MCF 10A (cell line): ENCODE data around the gene PSMD1. TPM values are rescaled to one million over a fixed set of nuclear protein-coding genes. Genes with fewer than 3 reads are reported as not detected.

Source experiments
- BruUV-seq: library from RNA; stranded (reverse); fragments of 400-500 nt; replicated peaks from 2 replicates; lab custom pipeline; 2021; lab: Mats Ljungman, UMichigan
- CTCF ChIA-PET: fragments of 300-600 bp; sonication (Branson Sonifier 250); formaldehyde crosslinking; extraction: SDS; loops from one replicate; lab custom pipeline; 2021; ENCODE audit warnings: antibody characterized with exemption, inconsistent platforms; lab: Yijun Ruan, JAX
- POLR2A ChIA-PET: fragments of 300-600, 350-650 bp; sonication (Branson Sonifier 250); formaldehyde crosslinking; extraction: SDS; loops from one replicate; lab custom pipeline; 2020; ENCODE audit warnings: antibody characterized with exemption, inconsistent platforms; lab: Yijun Ruan, JAX
- DNase-seq: peaks from one replicate; pipeline ENCODE4 v3.0.0-alpha.2; 2018; ENCODE audit not compliant: unreplicated experiment
- H3K27ac Mint-ChIP-seq: one replicate; pipeline ENCODE4 v1.8.0; 2022; ENCODE audit warnings: mild to moderate bottlenecking, low read depth, mixed read lengths; ENCODE audit not compliant: unreplicated experiment
- H3K27me3 Mint-ChIP-seq: one replicate; pipeline ENCODE4 v1.8.0; 2022; ENCODE audit warnings: mixed read lengths; ENCODE audit not compliant: insufficient read depth, unreplicated experiment
- H3K36me3 Mint-ChIP-seq: one replicate; pipeline ENCODE4 v1.8.0; 2022; ENCODE audit warnings: mild to moderate bottlenecking, moderate library complexity, mixed read lengths; ENCODE audit not compliant: insufficient read depth, unreplicated experiment
- H3K4me1 Mint-ChIP-seq: one replicate; pipeline ENCODE4 v1.8.0; 2022; ENCODE audit warnings: mixed read lengths; ENCODE audit not compliant: insufficient read depth, unreplicated experiment
- H3K4me3 Mint-ChIP-seq: one replicate; pipeline ENCODE4 v1.8.0; 2022; ENCODE audit warnings: mild to moderate bottlenecking, moderate library complexity, mixed read lengths; ENCODE audit not compliant: unreplicated experiment
- H3K9me3 Mint-ChIP-seq: one replicate; pipeline ENCODE4 v1.8.0; 2022; ENCODE audit warnings: mixed read lengths; ENCODE audit not compliant: unreplicated experiment
- intact Hi-C: fragments of 100-400 bp; cut with micrococcal nuclease; formaldehyde crosslinking; loops from 2 replicates; pipeline ENCODE4 v1.14.1; 2022
- total RNA-seq: library from RNA; stranded (reverse); gene quantifications from 2 replicates; pipeline ENCODE4 v1.2.3, GENCODE V29; 2022
- TF ChIP-seq, protein P1 (sequence below): fragments of 200-600 bp; IDR thresholded peaks from one replicate; pipeline ENCODE4 v1.8.0; 2022; ENCODE audit warnings: antibody characterized with exemption, mild to moderate bottlenecking; ENCODE audit not compliant: unreplicated experiment

PSMD1 gene
- total RNA-seq, 1 experiment from 2014 or later = 88.5 TPM

DNA sequence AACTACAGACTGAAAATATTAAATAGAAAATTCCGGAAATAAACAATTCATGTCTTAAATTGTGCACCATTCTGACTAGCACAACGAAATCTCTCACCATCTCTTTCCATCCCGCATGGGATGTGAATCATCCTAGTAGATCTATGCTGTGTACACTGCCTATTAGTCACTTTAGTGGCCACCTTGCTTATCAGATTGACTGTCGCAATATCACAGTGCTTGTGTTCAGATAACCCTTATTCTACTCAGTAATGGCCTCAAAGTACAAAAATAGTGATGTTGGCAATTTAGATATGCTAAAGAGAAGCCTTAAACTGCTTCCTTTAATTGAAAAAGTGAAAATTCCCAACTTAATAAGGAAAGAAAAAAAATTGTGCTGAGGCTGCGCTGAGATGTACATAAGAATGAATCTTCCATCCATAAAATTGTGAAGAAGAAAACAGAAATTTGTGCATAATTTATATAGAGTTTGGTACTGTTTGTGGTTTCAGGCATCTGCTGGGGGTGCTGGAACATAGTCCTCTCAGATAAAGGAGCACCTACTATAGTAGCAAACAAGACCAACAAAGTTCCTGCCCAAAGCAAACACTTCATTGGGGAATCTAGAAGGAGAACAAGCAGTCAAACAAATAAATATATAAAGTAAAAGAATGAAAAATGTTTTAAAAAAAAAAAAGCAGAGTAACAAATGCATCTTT is 12.0 kb downstream of the PSMD1 start:
- TF ChIP-seq, protein P1, sequence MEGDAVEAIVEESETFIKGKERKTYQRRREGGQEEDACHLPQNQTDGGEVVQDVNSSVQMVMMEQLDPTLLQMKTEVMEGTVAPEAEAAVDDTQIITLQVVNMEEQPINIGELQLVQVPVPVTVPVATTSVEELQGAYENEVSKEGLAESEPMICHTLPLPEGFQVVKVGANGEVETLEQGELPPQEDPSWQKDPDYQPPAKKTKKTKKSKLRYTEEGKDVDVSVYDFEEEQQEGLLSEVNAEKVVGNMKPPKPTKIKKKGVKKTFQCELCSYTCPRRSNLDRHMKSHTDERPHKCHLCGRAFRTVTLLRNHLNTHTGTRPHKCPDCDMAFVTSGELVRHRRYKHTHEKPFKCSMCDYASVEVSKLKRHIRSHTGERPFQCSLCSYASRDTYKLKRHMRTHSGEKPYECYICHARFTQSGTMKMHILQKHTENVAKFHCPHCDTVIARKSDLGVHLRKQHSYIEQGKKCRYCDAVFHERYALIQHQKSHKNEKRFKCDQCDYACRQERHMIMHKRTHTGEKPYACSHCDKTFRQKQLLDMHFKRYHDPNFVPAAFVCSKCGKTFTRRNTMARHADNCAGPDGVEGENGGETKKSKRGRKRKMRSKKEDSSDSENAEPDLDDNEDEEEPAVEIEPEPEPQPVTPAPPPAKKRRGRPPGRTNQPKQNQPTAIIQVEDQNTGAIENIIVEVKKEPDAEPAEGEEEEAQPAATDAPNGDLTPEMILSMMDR = no peak
- DNase-seq = peak; percentile 30
- Mint-ChIP-seq H3K27ac (no peak overlapping the region), H3K27me3 (no peaks in the 10 kb centered on the region), H3K9me3 (no peaks in the 10 kb centered on the region), H3K36me3 (peaks cover 69% of the 10 kb centered on the region), H3K4me3 (no peak overlapping the region), H3K4me1 (peaks cover 12% of the 10 kb centered on the region)
- ChIA-PET CTCF (interaction anchor here (0.6 to 0.8 kb wide), 4 partner anchors 10 to 125 kb away, joined by 3 to 6 read pairs (median 3); no protein-coding TSS in a partner anchor), POLR2A (interaction anchor here (0.8 to 1.5 kb wide), 2 partner anchors 11 to 212 kb away, joined by 3 to 9 read pairs; partner anchors contain the start of gene PSMD1)
- intact Hi-C loops = no loop called here
- no TSS peak for BruUV-seq

DNA sequence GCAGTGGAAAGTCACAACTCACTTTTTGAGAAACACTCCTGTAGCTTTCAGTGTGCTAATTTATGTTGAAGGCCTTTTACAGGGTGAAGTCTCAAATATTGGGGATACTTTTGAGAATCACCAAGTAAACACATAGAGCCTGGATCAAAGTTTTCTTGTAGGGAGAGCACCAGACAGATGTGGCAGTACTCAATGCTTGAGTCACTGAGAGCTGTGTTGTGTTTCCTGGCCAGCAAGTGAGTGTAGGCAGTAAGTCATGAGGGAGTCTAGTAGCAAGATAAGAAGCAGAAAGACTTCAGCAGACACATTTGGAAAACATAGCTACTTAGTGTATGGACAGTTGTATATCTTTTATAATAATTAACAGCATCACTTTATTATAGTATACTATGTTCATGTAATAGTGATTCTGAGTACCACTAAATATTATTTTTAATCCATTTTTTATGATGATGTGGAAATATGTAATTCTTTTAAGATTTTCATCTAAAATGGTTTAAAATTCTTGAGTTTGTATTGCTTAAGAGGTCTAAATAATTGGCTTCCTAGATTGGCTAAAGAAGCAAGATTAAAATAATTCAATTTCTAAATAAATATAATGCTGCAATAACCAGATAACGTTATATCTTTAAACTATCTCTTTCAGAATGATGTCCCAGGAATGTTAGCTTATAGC is 12.8 kb downstream of the PSMD1 start:
- ChIA-PET POLR2A (interaction anchor here (0.8 to 1.5 kb wide), 2 partner anchors 12 to 213 kb away, joined by 3 to 9 read pairs; partner anchors contain the start of gene PSMD1), CTCF (interaction anchor here (0.6 to 0.8 kb wide), 5 partner anchors 10 to 495 kb away, joined by 3 to 6 read pairs (median 3); no protein-coding TSS in a partner anchor)
- DNase-seq = no peak
- peaks cover 12% of the 10 kb centered on the region for H3K4me1 Mint-ChIP-seq
- no peak overlapping the region for H3K27ac Mint-ChIP-seq
- no TSS peak for BruUV-seq
- intact Hi-C loops = no loop called here
- no peak overlapping the region for H3K4me3 Mint-ChIP-seq
- H3K36me3 Mint-ChIP-seq = peaks cover 66% of the 10 kb centered on the region
- H3K27me3 Mint-ChIP-seq = no peaks in the 10 kb centered on the region
- TF ChIP-seq, protein P1 = no peak
- H3K9me3 Mint-ChIP-seq = no peaks in the 10 kb centered on the region

DNA sequence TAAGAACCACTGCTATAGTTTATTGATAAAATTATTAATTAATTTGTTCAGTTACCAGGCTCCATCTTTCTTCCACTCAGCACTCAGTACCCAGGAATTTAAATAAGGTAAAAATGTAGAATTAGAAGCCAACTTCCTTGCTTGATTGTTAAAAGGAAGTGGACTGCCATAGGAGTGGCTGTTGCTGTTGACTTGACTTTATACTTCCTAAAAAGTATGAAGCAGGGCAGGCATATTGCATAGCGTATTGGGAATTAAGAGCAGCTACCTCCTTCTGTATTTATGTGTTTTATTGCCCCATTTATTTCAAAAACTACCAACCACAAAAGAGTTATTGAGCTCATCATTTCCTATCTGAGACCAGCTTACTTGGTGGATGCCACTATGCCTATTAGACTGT is 27.9 kb downstream of the PSMD1 start:
- Mint-ChIP-seq H3K4me3 (no peak overlapping the region), H3K9me3 (no peaks in the 10 kb centered on the region), H3K27me3 (no peaks in the 10 kb centered on the region), H3K27ac (no peak overlapping the region), H3K4me1 (no peaks in the 10 kb centered on the region), H3K36me3 (peaks cover 79% of the 10 kb centered on the region)
- CTCF ChIA-PET = interaction anchor here (0.6 kb wide), 1 partner anchor 32 kb away, joined by 4 read pairs; no protein-coding TSS in a partner anchor
- no TSS peak for BruUV-seq
- intact Hi-C loops = no loop called here
- POLR2A ChIA-PET = no interaction called here
- no peak for DNase-seq
- TF ChIP-seq, protein P1 = no peak

DNA sequence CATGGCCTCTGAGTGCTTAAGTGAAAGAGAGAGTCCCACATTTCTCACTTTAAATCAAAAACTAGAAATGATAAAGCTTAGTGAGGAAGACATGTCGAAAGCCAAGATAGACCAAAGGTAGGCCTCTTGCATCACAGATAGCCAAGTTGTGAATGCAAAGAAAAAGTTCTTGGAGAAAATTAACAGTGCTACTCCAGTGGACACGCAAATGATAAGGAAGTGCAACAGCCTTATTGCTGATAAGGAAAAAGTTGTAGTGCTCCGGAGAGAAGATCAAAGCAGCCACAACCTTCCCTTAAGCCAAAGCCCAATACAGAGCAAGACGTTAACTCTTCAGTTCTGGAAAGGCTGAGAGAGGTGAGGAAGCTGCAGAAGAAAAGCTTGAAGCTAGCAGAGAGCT is 32.1 kb downstream of the PSMD1 start:
- ChIA-PET CTCF (interaction anchor here (0.7 kb wide), 1 partner anchor 29 kb away, joined by 3 read pairs; no protein-coding TSS in a partner anchor), POLR2A (interaction anchor here (0.7 kb wide), 1 partner anchor 421 kb away, joined by 3 read pairs; no protein-coding TSS in a partner anchor)
- intact Hi-C loops = no loop called here
- no peaks in the 10 kb centered on the region for H3K27me3 Mint-ChIP-seq
- no peaks in the 10 kb centered on the region for H3K9me3 Mint-ChIP-seq
- no peaks in the 10 kb centered on the region for H3K4me1 Mint-ChIP-seq
- H3K36me3 Mint-ChIP-seq = peaks cover 61% of the 10 kb centered on the region
- no peak for DNase-seq
- no TSS peak for BruUV-seq
- H3K27ac Mint-ChIP-seq = no peak overlapping the region
- TF ChIP-seq, protein P1 = no peak
- no peak overlapping the region for H3K4me3 Mint-ChIP-seq
